GM10248 (cell line): ENCODE measurements around the gene CXCR4.

ENCODE experiments used
- CTCF ChIA-PET: fragments of 300-600 bp; sonication (Branson Sonifier 250); formaldehyde crosslinking; extraction: SDS; loops from one replicate; lab custom pipeline; 2021; ENCODE audit warnings: antibody characterized with exemption; lab: Yijun Ruan, JAX
- POLR2A ChIA-PET: fragments of 350-650 bp; sonication (Branson Sonifier 250); formaldehyde crosslinking; extraction: SDS; loops from one replicate; lab custom pipeline; 2020; ENCODE audit warnings: antibody characterized with exemption; lab: Yijun Ruan, JAX
- DNase-seq: peaks from one replicate; pipeline ENCODE4 v3.0.0; 2012; ENCODE audit errors: extremely low spot score
- TF ChIP-seq, protein P1 (sequence below): IDR thresholded peaks from 2 replicates; pipeline ENCODE4 v1.5.1; 2012; ENCODE audit warnings: mild to moderate bottlenecking, low read depth; ENCODE audit errors: extremely low read depth, missing control alignments, control extremely low read depth

Gene CXCR4

DNA sequence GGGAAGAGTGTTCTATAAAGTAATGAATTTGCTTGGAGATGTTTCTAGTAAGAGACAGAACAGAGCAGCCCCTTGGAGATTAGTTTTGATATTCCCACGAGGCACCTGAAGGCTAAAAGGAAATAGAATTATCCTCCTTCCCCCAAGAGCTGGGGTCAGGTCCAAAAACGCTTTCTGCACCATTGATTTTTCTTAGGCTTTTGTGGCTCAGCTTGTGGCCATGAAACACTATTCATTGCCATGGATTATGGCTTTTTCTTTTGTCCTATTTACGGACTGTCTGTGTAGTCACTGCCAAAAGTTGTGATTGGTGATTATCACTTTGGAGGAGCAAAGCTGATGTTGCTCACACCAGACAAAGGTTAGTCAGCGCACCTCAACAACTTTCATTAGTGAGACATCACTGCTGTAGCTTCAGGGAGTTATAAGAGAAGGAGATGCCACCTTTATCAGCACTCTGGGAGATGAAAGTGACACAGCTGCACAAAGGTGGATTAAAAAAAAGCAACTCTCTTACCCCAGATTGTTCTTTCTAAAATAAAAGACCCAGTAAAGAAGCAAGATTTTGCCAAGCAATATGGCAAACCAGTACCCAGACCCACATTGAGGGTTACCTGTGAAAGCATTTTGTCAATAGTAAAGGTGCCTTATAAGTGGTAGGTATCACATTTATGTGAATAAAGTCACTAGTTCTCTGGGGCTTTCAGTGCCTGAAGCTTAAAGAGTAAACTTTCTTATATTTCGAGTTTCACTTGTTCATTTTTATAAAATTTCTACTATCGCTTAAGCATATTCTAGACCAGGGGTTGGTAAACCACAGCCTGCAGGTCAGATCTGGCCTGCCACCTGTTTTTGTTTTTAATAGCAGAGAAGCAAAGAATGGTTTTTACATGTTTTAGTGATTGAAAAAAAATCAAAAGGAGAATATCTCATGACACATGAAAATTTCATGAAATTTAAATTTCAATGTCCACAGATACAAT is 10.6 kb downstream of the CXCR4 start:
- CTCF ChIA-PET: interaction anchor here (0.8 to 2.1 kb wide), 10 partner anchors 10 to 193 kb away, joined by 3 to 7 read pairs (median 4); no protein-coding TSS in a partner anchor
- POLR2A ChIA-PET: no interaction called here
- DNase-seq: no peak
- TF ChIP-seq, protein P1, sequence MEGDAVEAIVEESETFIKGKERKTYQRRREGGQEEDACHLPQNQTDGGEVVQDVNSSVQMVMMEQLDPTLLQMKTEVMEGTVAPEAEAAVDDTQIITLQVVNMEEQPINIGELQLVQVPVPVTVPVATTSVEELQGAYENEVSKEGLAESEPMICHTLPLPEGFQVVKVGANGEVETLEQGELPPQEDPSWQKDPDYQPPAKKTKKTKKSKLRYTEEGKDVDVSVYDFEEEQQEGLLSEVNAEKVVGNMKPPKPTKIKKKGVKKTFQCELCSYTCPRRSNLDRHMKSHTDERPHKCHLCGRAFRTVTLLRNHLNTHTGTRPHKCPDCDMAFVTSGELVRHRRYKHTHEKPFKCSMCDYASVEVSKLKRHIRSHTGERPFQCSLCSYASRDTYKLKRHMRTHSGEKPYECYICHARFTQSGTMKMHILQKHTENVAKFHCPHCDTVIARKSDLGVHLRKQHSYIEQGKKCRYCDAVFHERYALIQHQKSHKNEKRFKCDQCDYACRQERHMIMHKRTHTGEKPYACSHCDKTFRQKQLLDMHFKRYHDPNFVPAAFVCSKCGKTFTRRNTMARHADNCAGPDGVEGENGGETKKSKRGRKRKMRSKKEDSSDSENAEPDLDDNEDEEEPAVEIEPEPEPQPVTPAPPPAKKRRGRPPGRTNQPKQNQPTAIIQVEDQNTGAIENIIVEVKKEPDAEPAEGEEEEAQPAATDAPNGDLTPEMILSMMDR: no peak

DNA sequence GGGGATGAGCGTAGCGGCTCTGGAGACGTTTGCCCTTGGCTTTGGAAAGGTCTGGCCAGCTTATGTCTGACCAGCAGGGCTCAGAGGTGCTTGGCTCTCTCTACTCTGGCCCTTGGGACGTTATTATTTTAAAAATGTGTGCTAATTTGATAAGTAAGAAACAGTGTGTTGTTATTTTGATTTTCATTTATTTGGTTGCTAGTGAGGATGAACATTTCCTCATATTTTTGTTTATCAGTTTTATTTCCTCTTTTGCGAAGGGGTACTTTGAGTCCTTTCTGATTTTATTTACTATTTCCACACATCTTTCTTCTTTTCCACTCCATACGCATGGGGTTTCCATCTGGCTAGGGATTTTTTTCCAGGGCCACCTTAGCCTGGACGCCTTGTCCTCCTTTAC is 11.4 kb downstream of the CXCR4 start:
- ChIA-PET POLR2A (no interaction called here), CTCF (interaction anchor here (1.6 kb wide), 2 partner anchors 9 to 44 kb away, joined by 3 to 4 read pairs; no protein-coding TSS in a partner anchor)

DNA sequence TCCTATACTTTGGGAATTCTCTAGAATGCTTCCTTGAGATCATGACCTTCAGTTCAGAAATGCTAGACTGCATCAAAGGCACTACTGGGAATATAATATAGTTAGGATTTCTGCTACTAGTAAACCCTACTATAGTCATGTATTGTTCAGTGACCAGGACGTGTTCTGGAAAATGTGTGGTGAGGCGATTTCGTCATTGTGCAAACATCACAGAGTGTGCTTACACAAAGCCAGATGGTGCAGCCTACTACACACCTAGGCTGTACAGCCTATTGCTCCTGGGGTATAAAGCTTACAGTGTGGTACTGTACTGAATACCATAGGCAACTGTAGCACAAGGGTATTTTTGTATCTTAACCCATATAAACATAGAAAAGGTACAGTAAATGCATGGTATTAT is 13.0 kb downstream of the CXCR4 start:
- TF ChIP-seq, protein P1: no peak
- POLR2A ChIA-PET: no interaction called here
- DNase-seq: no peak
- CTCF ChIA-PET: interaction anchor here (1.6 kb wide), 1 partner anchor 43 kb away, joined by 3 read pairs; no protein-coding TSS in a partner anchor

More for the DNA sequence above, 11.4 kb downstream of the CXCR4 start:
- TF ChIP-seq, protein P1: no peak
- DNase-seq: no peak

DNA sequence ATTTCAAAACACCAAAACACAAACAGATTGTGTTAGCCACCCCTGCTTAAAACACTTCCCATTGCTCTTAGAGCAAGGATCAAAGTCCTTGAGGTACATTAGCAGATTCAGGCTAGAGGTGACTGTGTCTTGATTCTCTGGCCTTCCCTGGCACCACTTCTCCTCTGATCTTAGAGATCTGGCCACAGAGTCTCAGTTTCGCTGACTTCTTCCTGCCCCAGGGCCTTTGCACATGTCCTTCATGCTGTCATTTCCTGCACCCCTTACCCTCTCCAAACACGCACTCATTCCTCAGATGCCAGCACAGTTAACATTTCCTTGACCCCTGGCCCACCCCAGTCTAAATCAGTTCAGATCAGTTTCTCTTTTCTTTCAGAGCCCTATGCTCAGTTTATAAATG is 16.9 kb downstream of the CXCR4 start:
- POLR2A ChIA-PET: no interaction called here
- TF ChIP-seq, protein P1: no peak
- DNase-seq: no peak
- CTCF ChIA-PET: no interaction called here

DNA sequence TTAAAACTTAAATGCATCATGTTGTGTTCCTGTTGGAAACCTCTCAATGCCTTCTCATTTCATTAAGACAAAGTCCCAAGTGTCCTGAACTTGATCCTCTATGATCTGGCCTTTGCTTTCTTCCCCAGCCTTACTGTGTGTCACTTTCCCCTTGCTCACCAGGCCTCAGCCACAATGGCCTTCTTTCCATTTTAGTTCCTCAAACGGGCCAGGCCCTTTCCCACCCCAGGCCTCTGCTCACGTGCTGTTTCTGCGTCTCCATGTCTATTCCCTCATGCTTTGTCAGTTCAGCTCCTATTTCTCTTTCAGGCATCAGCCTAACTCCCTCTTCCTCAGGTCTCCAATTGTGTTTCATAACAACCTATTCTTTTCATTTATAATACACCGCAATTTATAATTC is 19.5 kb downstream of the CXCR4 start:
- ChIA-PET CTCF (interaction anchor here (1.0 to 1.3 kb wide), 2 partner anchors 8 to 185 kb away, joined by 4 to 5 read pairs; no protein-coding TSS in a partner anchor), POLR2A (no interaction called here)
- TF ChIP-seq, protein P1: no peak
- DNase-seq: no peak

DNA sequence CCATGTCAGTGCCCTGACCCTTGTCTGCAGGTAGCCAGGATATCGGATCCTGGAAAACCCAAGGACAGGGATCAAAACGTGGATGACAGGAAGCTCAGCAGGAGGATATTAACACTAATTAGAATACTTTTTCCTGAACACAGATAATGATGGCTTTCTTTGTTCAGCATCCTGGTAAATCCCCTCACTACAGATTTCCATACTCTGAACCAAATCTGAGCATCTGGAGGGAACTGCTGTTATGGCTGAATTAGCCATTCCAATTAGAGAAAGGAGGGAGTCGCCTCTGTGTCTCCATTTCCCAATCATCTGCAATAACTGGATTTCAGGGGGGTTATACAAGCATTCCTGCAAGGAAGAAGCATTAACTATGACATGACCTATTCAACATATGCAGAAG is 24.4 kb downstream of the CXCR4 start:
- ChIA-PET POLR2A (no interaction called here), CTCF (no interaction called here)
- no peak for DNase-seq
- TF ChIP-seq, protein P1: no peak
